ENCODE measurements around the gene ANXA2R.
"Not testable (repeated sequence)": the region's sequence is repeated elsewhere in the genome, so short reads cannot be mapped to it uniquely, and the experiment has no call there.

Gene ANXA2R

GRCh38 chr5:43036409-43036808 is 3.7 kb downstream of the ANXA2R start:
- no peak for DNase-seq (ENCODE audit: low read depth in 2 of 3, low spot score in 2 of 3)

DNA sequence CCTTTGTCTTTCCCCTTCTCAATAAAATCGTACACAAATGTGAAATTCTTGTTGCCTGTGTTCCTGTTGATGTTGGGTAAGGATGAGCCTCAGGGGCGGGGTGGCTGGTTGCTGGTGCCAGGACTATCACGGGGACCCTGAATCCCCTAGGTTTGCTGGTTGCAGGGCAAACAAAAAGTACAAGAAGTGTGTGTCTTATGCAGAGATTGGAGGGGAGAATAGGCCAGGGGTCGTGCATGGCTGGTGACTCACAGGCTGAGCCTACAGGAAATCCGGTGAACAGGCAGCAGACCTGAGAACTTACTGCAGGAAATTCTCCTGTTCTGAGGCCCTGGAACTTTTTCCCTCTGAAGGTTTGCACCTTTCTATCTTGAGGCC is 5.5 kb downstream of the ANXA2R start:
- no peak for DNase-seq (ENCODE audit: low read depth in 2 of 3, low spot score in 2 of 3)

GRCh38 chr5:43033841-43034590 is 6.1 kb downstream of the ANXA2R start:
- no peak for DNase-seq (ENCODE audit: low read depth in 2 of 3, low spot score in 2 of 3)

- no peak for DNase-seq (ENCODE audit: low read depth in 2 of 3, low spot score in 2 of 3)
These were observed 12.9 kb downstream of the ANXA2R start for GRCh38 chr5:43027054-43027785.

DNA sequence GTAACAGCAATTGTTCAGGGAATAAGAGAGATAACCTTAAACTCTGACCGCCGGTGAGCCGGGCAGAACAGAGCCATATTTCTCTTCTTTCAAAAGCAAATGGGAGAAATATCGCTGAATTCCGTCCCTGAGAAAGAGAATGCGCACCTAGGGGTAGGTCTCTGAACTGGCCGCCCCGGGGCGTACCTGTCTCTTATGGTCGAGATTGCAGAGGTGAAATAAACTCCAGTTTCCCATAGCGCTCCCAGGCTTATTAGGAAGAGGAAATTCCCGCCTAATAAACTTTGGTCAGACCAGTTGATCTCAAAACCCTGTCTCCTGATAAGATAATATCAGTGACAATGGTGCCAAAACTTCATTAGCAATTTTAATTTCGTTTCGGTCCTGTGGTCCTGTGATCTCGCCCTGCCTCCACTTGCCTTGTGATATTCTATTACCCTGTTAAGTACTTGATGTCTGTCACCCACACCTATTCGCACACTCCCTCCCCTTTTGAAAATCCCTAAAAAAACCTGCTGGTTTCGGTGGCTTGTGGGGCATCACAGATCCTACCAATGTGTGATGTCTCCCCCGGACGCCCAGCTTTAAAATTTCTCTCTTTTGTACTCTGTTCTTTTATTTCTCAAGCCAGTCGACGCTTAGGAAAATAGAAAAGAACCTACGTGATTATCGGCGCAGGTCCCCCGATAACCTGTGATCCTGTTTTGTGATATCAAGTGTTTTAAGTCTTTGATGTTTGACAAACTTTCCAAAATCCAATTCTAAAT is 14.8 kb downstream of the ANXA2R start:
- DNase-seq (ENCODE audit: low read depth in 2 of 3, low spot score in 2 of 3): not testable (repeated sequence)

DNA sequence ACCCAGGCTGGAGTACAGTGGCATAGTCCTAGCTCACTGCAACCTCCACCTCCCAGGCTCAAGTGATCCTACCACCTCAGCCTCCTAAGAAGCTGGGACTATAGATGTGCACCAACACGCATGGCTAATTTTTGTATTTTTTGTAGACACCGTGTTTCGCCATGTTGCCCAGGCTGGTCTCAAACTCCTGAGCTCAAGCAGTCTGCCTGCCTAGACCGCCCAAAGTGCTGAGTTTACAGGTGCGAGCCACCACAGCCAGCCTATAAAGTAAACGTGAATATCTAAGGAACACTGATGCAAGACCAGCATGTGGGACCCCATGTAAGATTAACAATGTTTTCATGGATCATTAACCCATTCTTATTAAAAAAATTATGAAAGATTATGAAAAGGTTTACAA is 15.9 kb downstream of the ANXA2R start:
- DNase-seq (ENCODE audit: low read depth in 2 of 3, low spot score in 2 of 3): no peak

GRCh38 chr5:43021151-43021550 is 19.0 kb downstream of the ANXA2R start:
- DNase-seq (ENCODE audit: low read depth in 2 of 3, low spot score in 2 of 3): no peak

DNA sequence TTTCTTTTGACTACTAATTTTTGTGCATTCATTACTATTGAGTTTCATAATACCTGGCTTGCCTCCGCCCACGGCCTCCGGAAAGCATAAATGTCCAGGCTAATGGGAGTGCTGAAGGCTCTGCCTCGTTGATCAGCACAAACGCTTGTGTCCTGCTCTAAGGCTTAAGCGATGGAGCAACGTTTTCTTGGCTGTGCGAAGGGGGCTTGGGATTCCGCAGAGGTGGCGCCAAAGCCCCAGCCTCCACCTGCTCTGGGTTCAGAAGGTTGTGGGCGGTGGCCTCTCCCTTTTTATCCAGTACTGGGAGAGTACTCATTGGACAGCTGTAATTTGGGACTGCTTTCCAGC is 19.7 kb downstream of the ANXA2R start:
- no peak for DNase-seq (ENCODE audit: low read depth in 2 of 3, low spot score in 2 of 3)

GRCh38 chr5:43019614-43020398 is 20.3 kb downstream of the ANXA2R start:
- peak in 1 of 3 experiments; percentile 52 for DNase-seq (ENCODE audit: low read depth in 2 of 3, low spot score in 2 of 3)

GRCh38 chr5:43019291-43019613 is 20.9 kb downstream of the ANXA2R start:
- DNase-seq (ENCODE audit: low read depth in 2 of 3, low spot score in 2 of 3): no peak

- DNase-seq (ENCODE audit: low read depth in 2 of 3, low spot score in 2 of 3): no peak
These were observed 22.7 kb downstream of the ANXA2R start for GRCh38 chr5:43017428-43017815.

DNA sequence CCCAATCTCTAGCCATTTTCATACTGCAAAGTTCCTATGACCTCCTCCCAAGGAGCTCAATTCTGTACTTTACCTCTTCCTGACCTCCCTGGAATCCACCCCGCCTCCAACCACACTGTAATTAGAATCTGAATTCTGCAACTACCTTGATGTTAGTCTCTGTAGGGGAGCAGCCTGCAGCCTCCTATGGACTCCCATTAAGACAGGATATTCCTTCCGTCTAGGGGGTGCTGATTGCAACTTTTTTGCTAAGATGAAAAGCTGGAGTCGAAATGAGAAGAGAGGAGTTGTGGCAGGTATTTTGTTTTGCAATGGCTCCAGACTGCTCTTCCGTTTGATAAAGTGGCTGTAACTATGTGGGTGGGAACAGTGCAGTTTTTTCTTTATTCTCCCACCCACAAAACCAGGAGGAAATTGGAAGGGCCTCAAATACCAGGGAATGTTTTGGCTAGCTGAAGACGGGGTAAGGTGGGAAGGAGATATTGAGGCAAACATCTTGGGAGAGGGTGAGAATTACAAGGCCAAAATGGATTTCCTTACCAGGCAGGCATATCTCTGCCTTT is 23.8 kb downstream of the ANXA2R start:
- DNase-seq (ENCODE audit: low read depth in 2 of 3, low spot score in 2 of 3): no peak

GRCh38 chr5:43014522-43014921 is 25.6 kb downstream of the ANXA2R start:
- no peak for DNase-seq (ENCODE audit: low read depth in 2 of 3, low spot score in 2 of 3)

DNA sequence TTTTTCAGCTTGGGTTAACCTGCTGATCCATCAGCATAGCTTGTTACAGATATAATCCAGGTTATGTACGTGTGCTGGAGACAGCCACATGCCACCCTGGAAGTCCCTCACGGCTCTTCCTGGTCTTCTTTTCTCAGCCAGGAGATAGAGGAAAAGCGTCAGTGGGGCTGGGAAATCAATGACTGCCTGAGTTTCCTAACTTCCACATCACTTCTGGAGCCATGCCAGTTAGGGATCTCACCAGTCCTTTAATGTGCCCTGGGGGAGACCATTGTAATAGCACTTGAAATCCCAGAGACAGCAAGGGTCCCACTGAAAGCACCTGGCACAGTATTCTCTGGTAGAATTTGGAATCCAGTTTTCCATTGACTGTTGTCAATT is 29.2 kb downstream of the ANXA2R start:
- DNase-seq (ENCODE audit: low read depth in 2 of 3, low spot score in 2 of 3): no peak

DNA sequence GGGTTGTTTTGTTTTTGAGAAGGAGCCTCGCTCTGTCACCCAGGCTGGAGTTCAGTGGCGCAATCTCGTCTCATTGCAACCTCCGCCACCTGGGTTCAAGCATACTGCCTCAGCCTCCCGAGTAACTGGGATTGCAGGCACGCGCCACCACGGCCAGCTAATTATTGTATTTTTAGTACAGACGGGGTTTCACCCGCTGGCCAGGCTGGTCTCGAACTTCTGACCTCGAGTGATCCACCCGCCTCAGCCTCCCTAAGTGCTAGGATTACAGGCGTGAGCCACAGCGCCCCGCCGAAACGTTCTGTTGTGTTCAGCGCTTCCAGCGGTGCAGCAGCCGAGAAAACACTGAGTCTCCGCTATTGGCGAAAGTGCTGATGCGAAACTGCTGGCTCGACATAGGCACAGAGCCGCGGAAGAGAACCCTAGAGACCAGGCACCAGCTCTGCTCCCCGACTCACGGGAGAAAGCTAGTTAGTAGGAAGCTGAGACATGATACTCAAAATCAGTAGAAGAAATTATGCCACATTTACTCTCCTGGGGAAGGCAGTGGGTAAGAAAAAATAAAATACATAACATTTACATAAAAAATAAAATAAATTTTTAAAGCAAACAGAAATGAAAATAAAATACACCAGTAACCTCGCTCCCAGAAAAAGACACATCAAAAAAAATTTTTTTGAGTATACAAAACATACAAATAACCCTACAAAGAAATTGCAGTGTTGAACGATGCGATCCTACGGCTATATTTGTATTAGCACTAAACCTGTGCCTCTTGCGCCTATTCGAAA is 31.6 kb downstream of the ANXA2R start:
- DNase-seq (ENCODE audit: low read depth in 2 of 3, low spot score in 2 of 3): peak; percentile 78 to 84 (median 79)

DNA sequence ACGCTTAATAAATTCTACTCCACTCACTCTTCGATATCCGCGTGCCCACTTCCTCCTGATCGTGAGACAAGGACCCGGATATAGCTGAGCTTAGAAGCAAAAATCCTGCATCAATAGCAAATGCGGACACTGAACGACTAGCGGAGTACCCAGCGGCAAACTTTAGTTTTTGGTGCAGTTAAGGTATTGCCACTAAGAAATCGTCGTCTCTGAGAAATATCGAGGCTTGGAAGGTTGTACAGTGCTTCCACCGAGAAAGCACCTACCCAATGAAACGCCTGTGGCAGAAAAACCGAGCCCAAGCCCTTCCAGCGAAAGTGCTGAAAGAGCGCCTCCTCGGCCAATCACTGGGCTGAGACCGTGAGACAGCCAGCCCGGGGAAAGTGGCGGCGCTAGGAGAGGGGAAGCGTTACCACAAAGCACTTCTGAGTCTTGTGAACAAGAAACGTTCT is 32.2 kb downstream of the ANXA2R start:
- peak; percentile 45 to 66 (median 60) for DNase-seq (ENCODE audit: low read depth in 2 of 3, low spot score in 2 of 3)

DNA sequence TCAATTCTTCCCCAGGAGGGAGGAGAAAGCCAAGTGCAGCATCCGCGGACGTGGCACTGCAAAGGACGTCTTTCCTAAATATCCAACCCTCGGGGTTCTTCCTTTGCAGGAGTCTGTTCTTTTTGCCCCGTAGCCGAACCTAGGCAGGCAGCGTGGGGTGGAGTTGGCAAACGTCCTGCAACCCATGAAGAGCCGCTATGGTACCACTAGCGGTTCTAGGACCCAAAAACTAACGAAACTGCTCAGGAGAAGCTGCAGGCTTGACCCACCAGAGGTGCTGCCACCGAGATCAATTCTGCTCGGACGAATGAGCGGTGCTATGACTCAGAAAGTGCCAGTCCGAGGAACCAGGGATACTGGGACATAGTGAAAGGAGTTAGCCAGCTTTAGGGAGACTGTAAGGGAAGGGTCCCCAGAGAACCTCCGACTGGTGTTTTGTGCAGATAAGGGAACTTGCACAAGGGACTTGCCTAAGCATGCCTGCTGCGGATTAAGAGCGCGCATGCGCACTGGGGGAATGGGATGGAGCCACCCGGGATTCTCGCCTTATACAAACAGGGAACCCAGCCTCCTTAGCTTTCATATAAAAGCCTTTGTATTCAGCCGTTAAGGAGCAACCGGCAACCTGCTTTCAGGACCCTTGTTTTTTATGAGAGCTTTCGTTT is 32.7 kb downstream of the ANXA2R start:
- DNase-seq (ENCODE audit: low read depth in 2 of 3, low spot score in 2 of 3): peak in 2 of 3 experiments; percentile 57

DNA sequence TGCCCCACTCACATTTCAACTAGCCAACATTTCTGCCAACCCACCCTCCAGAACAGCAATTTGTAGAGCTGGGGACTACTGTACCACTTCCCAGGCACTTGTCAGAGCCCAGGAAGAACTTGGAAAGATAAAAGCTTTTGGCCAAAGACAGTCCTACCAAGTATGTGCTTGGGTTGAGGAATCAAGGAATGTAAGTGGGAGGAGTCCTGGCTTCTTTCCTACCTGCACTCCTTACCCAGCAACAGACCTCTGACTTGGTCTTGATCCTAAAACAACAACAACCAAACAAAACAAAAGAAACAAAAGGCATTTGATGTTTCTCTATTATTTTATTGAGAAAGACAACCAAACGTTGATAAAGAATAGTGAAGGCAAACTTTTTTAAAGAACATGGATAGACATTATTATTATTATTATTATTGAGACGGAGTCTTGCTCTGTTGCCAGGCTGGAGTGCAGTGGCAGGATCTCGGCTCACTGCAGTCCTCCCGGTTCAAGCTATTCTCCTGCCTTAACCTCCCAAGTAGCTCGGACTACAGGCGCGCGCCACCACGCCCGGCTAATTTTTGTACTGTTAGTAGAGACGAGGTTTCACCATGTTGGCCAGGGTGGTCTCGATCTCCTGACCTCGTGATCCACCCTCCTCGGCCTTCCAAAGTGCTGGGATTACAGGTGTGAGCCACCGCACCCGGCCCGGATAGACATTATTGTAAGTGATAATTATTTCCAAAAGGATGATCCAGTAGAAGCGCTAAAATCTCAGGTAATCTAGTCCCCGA is 33.5 kb downstream of the ANXA2R start:
- DNase-seq (ENCODE audit: low read depth in 2 of 3, low spot score in 2 of 3): no peak

GRCh38 chr5:43005031-43005430 is 35.1 kb downstream of the ANXA2R start:
- DNase-seq (ENCODE audit: low read depth in 2 of 3, low spot score in 2 of 3): no peak

All from activated CD8-positive, alpha-beta memory T cell treated with anti-CD3 and anti-CD28 coated beads for 48 hours (primary cell).